ENCODE data around the gene RPAP3. TPM values are rescaled to one million over a fixed set of nuclear protein-coding genes. Genes with fewer than 3 reads are reported as not detected.

The RPAP3 gene
- total and polyA plus RNA-seq, 9 of the 15 experiments (the other 6 are each of a cell fraction or from before 2014, with no cell fraction given), result 40.0 to 92.1 (median 54.1) TPM

DNA sequence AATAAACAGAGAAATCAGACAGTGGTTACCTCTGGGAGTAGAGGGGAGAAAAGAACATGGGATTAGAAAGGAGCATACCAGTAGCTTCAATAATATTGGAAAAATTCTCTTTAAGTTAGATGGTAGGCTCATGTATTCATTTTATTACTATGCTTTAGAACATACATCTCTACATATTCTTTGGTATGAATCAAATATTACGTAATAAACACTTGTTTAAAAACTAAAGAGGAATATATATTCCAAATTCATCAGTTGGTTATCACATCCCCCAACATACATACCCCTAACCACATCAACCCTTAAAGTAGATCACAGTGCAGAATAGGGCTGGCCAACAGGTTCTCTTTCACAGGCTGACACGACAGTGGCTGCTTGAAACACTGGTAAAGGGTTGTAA, 5.6 kb downstream of the RPAP3 start (continued):
- TF ChIP-seq KAT2B (IDR thresholded peaks at IDR 0.05; ENCODE audit: low read depth, low read length), result no peak
- no peak for TF ChIP-seq MYBL2 (IDR thresholded peaks at IDR 0.05; ENCODE audit: low read depth)
- no peak for TF ChIP-seq MYBL2 (CRISPR knock-in tag; IDR thresholded peaks at IDR 0.05; ENCODE audit: borderline replicate concordance)
- TF ChIP-seq, protein P1, sequence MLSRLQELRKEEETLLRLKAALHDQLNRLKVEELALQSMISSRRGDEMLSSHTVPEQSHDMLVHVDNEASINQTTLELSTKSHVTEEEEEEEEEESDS (CRISPR knock-in tag; IDR thresholded peaks at IDR 0.05), result no peak
- no peak for TF ChIP-seq NBN (IDR thresholded peaks at IDR 0.05; ENCODE audit: low read depth)
- no peak for TF ChIP-seq SAFB (IDR thresholded peaks at IDR 0.05; ENCODE audit: borderline replicate concordance, low read depth, low read length)
- TF ChIP-seq, protein P2, sequence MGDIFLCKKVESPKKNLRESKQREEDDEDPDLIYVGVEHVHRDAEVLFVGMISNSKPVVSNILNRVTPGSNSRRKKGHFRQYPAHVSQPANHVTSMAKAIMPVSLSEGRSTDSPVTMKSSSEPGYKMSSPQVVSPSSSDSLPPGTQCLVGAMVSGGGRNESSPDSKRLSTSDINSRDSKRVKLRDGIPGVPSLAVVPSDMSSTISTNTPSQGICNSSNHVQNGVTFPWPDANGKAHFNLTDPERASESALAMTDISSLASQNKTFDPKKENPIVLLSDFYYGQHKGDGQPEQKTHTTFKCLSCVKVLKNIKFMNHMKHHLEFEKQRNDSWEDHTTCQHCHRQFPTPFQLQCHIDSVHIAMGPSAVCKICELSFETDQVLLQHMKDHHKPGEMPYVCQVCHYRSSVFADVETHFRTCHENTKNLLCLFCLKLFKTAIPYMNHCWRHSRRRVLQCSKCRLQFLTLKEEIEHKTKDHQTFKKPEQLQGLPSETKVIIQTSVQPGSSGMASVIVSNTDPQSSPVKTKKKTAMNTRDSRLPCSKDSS (IDR thresholded peaks at IDR 0.05; ENCODE audit: low read depth, partially characterized antibody), result no peak
- no peak for TF ChIP-seq ZNF507 (tag; conservative IDR thresholded peaks at IDR 0.05)
- no peak for TF ChIP-seq BRF1 (IDR thresholded peaks at IDR 0.05; ENCODE audit: borderline replicate concordance, extremely low read depth, insufficient read length)

DNA sequence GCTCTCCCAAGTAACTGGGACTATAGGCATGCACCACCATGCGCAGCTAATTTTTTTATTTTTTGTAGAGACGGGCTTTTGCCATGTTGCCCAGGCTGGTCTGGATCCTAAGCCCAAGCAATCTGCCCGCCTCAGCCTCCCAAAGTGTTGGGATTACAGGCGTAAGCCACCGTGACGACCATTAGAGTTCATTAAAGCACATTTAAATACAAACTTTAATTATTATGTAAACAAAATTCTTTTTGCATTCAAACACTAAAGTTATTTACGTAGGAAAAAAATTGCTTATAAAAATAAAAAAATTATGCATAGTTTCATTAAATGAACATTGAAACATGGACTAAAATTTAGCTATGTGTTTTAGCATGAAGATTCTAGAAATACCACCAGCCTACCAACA, 7.2 kb downstream of the RPAP3 start:
- peaks cover 84% of the 10 kb centered on the region for H3K36me3 ChIP-seq (ENCODE audit: control insufficient read depth, insufficient read depth, low read length)
- CTCF ChIA-PET (ENCODE audit: low intra/inter-chr PET ratio), result no interaction called here
- TF ChIP-seq, protein P3, sequence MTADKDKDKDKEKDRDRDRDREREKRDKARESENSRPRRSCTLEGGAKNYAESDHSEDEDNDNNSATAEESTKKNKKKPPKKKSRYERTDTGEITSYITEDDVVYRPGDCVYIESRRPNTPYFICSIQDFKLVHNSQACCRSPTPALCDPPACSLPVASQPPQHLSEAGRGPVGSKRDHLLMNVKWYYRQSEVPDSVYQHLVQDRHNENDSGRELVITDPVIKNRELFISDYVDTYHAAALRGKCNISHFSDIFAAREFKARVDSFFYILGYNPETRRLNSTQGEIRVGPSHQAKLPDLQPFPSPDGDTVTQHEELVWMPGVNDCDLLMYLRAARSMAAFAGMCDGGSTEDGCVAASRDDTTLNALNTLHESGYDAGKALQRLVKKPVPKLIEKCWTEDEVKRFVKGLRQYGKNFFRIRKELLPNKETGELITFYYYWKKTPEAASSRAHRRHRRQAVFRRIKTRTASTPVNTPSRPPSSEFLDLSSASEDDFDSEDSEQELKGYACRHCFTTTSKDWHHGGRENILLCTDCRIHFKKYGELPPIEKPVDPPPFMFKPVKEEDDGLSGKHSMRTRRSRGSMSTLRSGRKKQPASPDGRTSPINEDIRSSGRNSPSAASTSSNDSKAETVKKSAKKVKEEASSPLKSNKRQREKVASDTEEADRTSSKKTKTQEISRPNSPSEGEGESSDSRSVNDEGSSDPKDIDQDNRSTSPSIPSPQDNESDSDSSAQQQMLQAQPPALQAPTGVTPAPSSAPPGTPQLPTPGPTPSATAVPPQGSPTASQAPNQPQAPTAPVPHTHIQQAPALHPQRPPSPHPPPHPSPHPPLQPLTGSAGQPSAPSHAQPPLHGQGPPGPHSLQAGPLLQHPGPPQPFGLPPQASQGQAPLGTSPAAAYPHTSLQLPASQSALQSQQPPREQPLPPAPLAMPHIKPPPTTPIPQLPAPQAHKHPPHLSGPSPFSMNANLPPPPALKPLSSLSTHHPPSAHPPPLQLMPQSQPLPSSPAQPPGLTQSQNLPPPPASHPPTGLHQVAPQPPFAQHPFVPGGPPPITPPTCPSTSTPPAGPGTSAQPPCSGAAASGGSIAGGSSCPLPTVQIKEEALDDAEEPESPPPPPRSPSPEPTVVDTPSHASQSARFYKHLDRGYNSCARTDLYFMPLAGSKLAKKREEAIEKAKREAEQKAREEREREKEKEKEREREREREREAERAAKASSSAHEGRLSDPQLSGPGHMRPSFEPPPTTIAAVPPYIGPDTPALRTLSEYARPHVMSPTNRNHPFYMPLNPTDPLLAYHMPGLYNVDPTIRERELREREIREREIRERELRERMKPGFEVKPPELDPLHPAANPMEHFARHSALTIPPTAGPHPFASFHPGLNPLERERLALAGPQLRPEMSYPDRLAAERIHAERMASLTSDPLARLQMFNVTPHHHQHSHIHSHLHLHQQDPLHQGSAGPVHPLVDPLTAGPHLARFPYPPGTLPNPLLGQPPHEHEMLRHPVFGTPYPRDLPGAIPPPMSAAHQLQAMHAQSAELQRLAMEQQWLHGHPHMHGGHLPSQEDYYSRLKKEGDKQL (CRISPR knock-in tag; IDR thresholded peaks at IDR 0.05; ENCODE audit: borderline replicate concordance), result no peak
- TF ChIP-seq ZNF707 (CRISPR knock-in tag; conservative IDR thresholded peaks at IDR 0.05), result peak; percentile 48; the same call in 1 of the 2 replicates

More for the DNA sequence above, 7.2 kb downstream of the RPAP3 start:
- H2AFZ ChIP-seq (ENCODE audit: low read depth, low read length), result no peak overlapping the region
- peaks cover 36% of the 10 kb centered on the region for H3K79me2 ChIP-seq (ENCODE audit: control insufficient read depth, insufficient read depth, low read length)
- H3K4me3 ChIP-seq, result no peak overlapping the region
- 91% methylated on average over 7 of the region's 7 CpGs for WGBS (ENCODE audit: insufficient coverage, low coverage, missing lambda C conversion rate)
- ATAC-seq (no peak), DNase-seq (ENCODE audit: extremely low read depth in 1 of 4, low spot score in 3 of 4) (no peak), FAIRE-seq (no peak)
- H3K9me1 ChIP-seq (ENCODE audit: control insufficient read depth, insufficient read depth, low read length), result no peaks in the 10 kb centered on the region
- no peak overlapping the region for H3K27ac ChIP-seq (ENCODE audit: extremely low read depth, low read depth, low read length)
- no TSS peak for BruUV-seq (replicated peaks)
- no peaks in the 10 kb centered on the region for H4K20me1 ChIP-seq (replicated peaks; ENCODE audit: control insufficient read depth, insufficient read depth, low read length)
- intact Hi-C loops (cut with micrococcal nuclease), result no loop called here
- no peaks in the 10 kb centered on the region; a peak in 1 of 5 replicates for H3K4me1 ChIP-seq (replicated peaks in 1 of 2; ENCODE audit: control insufficient read depth in 2 of 2, insufficient read depth in 2 of 2, low read length in 2 of 2)
- H3K4me2 ChIP-seq (ENCODE audit: insufficient read depth, low read length), result no peak overlapping the region
- H3K9me3 ChIP-seq (replicated peaks; ENCODE audit: control insufficient read depth, insufficient read depth, low read depth, low read length), result no peaks in the 10 kb centered on the region
- no peaks in the 10 kb centered on the region for H3K27me3 ChIP-seq (ENCODE audit: control insufficient read depth in 2 of 2, insufficient read depth in 2 of 2, low read length in 2 of 2)
- no peak overlapping the region for H3K9ac ChIP-seq (ENCODE audit: insufficient read depth in 1 of 2, low read depth in 2 of 2, low read length in 2 of 2)
- in situ Hi-C loops (cut with MboI), result no loop called here
- POLR2A ChIA-PET, result interaction anchor here (0.6 to 1.0 kb wide), 3 partner anchors 9 to 47 kb away, joined by 3 read pairs; no protein-coding TSS in a partner anchor

All from K562 (cell line).